Body of pancreas (tissue), 4 donors: ENCODE results near the gene SETBP1.

Source experiments
- CTCF ChIP-seq, 7 experiments: fragments of 450-650 bp in 4 of 7; fragments of 200-600 bp in 3 of 7; sonication (generic) in 3 of 7; IDR thresholded peaks; one replicate each; pipeline ENCODE4 v1.5.1; 2016 to 2019; ENCODE audit warnings: antibody characterized with exemption in 7 of 7
- POLR2A ChIP-seq, 3 donors: fragments of 450-650 bp; IDR thresholded peaks; one replicate each; pipeline ENCODE4 v1.6.1; 2016; ENCODE audit warnings: antibody characterized with exemption in 3 of 3, mild to moderate bottlenecking in 2 of 3

DNA sequence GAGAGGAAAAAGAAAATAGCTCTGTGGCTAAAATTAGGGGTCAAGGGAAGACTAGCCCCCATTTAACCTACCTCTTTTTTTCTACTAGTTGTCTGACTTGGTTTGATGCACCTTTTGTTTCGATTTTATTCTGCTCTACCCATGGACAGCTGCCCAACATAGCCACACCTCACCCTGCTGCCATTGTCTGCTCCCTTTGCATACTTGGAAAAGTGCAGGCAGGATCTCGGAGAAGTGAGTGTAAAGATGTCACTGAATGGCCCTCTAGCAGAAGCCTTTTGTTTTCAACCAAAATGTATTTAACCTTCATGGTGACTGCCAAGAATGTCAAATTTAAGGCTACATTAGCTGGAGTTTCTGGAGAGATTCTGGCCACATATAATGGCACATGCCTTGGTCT lies 62.9 kb downstream of the SETBP1 start:
- no peak for TF ChIP-seq CTCF (IDR thresholded peaks at IDR 0.05)
- no peak for TF ChIP-seq POLR2A (IDR thresholded peaks at IDR 0.05)
